GM19193 (cell line): ENCODE measurements around the gene RHOB.

Source experiments
- POLR2A ChIP-seq: IDR thresholded peaks from 4 replicates; pipeline ENCODE4 v1.6.1; 2011; ENCODE audit not compliant: insufficient read depth, insufficient read length; ENCODE audit errors: extremely low read depth

Gene RHOB

DNA sequence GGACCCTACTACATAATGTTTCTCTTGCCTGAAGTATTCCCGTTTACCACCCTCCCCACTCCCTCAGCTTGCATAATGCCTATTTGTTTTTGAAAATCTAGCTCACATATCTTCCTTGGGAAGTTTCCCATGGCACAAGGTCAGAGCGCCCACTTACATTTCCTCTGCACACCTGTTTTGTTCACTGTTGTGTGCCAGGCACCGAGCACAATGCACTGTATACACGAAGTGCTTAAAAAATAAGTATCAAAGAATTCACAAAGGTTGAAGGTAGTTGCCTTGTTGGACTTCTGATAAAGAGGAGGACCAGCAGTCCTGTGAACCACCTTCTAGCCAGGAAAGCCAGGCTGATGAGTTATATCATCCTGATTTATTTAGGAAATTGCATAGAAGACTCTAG lies 16.8 kb upstream of the RHOB start:
- TF ChIP-seq POLR2A: no peak

DNA sequence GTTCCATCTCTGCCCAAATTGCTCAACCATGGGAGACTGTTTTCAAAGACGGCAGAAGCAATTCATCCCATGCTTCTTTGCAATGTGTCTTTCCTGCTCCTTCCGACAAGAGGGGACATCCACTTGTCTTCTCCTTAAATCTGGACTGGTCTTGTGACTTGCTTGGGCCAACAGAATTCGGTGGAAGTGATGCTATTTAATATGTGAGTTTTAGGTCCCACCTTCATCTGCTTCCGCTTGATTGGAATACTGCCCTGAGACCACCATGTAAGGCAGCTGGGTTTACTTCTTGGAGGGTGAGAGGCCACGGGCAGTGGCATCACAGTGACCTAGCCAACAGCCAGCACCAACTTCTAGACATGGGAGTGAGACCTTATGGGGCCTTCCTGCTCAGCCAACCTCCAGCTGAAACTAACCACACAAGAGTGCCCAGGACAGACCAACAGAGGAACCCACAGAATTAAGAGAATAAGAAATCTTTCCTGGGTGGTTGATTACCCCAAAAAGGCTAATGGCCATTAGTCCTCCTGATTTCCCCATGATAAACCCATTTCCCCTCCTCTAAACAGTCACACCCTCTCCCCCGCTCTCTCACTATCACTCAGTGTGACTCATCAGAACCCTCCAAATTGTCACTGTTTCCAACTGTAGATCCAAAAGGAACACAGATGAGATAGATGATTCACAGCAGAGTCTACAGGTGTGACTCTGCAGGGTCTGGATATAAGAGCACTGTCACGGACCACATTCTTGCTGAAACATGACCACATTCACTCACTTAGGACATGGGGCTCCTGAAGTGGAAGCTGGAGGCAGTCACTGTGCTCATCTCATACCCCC lies 16.2 kb upstream of the RHOB start:
- no peak for TF ChIP-seq POLR2A

DNA sequence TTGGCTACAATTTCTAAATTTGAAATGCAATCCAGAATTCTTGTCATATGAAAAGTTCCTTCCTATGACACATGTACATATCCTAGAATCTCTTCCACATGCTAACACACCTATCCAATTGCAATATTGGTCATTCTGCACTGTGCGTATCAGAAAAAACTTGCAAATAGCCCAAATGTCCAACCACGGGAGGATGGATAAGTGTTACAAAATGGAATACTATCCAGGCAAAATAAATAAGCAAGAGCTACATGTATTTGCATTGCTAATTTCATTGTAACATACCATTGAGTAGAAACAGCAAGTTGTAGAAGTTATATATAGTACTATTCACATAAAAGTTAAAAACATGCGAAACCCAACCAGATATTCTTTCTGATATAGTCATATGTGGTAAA lies 15.6 kb upstream of the RHOB start:
- no peak for TF ChIP-seq POLR2A

DNA sequence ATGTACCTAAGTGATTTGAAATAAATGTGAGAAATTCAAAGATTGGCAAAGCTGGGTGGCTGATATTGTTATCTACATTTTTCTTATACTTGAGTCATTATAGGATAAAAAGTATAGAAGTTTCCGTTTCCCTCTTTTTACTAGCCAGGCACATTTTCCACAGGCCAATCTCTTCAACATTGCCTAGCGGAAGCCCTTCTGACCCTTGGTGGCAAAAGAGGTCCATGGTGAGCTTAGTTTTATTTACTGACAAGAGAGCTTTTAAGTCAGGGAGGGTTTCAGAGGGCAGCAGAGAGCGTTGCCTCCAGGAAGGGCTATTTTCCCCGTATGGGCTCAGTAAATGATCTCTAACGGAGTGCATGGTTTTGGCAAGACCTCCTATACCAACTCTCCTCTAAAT lies 15.1 kb upstream of the RHOB start:
- no peak for TF ChIP-seq POLR2A

DNA sequence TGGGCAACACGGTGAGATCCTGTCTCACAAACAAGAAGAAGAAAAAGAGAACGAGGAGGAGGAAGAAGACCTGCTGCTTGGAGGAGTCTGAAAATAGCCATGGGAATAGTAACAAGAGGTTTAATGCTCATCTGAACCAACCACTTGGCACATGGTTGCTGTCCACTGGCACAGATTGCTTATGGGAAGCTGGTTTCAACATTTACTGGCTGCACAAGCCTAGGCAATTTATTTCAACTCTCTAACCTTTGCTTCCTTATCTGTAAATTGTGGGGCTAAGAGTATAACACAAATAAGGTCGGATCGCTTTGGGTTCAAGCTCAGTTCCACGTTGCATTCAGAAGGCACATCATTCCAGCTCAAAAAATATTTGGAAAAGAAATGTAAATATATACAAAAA lies 14.2 kb upstream of the RHOB start:
- TF ChIP-seq POLR2A: no peak

DNA sequence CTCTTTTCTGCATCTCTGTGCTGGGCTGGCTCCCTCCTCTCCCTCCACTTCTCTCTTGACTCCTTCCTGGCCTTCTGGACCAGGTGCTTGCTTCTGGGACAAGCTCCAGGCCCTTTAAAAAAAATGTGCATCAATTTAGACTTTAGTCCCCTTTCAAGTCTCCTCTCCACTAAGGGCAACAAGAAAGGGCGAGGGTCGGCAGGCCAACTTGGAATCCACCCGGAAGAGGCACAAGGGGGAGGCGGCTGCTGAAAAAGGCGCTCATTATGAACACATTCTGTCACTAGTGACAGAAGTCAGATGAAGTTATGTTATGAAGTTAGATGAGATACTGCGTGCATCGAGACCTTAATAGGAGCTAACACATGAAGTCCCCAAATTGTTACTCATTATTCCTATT lies 13.6 kb upstream of the RHOB start:
- no peak for TF ChIP-seq POLR2A

DNA sequence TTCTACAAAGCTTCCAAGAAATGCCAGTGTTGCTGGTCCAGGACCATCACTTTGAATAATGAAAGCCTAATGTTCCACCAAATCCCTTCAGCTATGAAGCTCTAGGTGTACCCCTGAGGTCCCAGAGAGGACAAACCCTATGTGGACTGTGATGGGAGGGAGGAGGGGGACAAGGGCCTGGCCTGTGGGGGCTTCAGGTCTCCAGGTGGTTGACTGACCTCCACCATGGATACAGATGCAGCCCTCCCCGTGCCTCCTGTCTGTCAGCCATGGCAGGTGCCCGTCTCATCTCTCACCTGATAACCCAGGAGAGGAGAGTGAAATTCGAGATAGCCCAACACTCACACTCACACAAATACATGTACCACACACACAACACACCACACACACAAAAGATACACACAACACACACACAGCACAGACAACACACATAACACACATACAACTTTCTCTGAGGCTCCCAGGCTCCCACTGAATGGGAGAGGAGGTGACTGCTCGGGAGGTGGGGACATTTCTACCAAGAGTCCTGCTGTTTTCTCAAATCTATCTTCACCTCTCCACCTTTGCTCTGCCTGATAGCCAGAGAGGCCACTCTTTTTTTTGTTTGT lies 12.8 kb upstream of the RHOB start:
- no peak for TF ChIP-seq POLR2A

DNA sequence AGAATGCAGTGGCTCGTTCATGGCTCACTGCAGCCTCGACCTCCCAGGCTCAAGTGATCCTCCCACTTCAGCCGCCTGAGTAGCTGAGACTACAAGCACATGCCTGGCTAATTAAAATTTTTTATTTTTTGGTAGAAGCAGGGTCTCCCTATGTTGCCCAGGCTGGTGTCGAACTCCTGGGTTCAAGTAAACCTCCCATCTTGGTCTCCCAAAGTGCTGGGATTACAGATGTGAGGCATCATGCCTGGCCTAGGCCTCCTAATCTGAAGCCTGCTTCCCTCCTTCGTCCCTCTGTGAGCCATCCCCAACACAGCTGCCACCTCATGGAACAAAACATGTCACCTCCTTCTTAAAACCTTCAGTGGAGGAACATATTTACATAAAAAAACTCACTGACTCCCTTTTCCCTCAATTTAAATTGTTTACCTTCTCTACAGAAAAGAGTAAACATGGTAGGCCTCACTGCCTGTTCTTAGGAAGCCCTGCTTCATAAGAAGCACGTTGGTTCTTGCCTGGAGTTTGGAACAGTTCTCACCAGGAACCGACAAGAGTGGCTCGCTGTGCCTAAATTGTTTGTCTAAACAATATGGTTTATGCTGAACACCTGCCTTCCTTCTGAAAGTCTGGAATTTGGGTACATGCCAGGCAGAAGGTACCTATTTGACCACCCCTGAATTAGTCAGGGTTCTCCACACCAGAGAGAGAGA lies 12.1 kb upstream of the RHOB start:
- no peak for TF ChIP-seq POLR2A

DNA sequence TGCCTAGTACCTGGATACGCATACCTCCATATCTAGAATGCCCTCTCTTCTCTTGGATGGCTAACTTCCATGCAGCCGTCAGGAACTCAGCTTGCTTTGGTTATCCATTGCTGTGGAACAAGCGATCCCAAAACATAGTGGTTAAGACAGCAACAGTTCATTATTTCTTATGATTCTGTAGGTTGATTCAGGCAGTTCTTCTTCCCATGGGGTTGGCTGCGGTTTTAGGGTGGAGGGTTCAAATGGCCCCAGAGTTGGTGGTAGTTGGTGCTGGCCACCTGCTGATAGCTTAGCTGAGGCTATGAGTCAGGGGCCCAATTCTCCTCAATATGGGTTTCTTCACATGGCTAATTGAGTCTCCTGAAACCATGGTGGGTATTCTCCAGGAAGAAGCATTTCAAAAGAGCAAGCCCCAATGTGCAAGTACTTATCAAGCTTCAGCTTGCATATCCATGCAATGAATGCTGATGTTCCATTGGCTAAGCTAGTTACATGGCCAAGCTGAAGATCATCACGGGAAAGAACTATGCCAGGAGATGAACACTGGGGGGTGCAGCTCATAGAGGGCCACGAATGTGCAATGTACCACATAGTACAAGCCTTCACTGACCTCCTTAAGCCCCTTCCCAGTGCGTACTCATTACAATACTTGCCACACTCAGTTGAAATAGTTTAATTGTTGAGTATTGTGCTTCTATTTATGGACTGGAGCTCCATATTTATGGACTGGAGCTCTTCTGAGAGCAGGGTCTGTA lies 10.0 kb upstream of the RHOB start:
- TF ChIP-seq POLR2A: no peak

DNA sequence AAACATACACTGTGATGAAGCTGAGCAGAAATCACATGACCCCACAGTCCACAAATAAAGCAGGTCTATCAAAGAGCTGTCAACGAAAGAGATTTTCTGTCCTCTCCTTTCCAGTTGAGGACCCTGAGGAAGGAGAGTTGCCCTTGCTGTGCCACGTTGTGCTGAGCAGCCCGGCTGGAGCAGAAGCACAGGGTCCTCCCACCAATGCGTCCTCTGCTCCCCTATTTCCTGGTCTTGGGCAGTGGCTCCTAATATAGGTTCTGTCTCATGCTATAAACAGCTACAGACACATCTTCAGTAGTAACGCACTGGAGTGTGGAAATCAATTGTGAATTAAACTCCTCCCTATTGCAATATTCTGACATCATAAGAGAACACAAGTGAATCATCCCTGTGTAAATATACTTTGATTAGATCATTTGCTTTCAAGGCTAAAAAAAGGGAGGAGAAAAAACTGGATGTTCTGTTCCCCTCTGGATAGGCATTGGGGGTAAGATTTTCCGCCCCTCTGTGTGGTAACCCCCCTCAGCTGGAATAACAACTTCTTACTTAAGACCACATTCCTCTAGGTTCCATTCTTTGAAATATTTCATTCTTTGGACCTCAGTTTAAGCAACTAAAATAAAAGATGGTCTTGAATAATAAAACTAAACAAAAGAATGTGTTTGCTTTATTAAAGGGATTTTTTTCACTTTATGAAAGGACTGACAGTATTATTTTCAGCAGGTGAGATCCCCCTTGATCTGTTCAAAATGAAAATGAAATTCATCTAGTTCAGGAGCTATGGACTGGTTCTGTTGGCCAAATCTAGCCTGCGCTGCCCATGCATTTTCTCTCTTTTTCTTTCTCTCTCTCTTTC lies 8.3 kb upstream of the RHOB start:
- TF ChIP-seq POLR2A: no peak

DNA sequence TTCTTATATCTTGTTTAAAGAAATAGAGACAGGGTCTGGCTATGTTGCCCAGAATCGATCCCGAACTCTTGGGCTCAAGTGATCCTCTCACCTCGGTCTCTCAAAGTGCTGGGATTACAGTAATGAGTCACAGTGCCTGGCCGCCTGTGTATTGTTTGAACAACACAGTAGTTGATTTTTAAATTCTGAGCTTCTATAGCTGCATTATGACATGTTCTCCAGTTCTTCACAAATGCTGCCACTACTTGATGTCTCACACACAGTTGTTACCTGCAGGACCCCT lies 7.7 kb upstream of the RHOB start:
- TF ChIP-seq POLR2A: no peak

DNA sequence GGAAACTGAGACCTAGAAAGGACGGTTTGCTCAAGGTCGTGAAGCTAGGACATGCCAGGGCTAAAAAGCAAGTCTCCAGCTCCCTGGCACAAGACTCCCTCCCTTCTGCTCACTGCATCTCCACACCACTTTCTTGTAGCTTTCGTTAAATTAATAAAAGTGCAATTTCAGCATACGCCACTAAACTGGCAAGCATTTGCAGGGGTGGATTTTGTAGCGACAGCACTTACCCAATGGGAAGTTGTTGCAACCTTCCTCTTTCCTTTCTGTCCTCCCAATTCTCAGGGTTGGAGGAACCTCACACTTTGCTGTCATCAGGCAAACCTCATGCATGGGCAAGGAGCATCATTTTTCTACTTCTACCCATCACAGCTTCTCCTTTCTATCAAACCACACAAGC lies 7.4 kb upstream of the RHOB start:
- TF ChIP-seq POLR2A: no peak

DNA sequence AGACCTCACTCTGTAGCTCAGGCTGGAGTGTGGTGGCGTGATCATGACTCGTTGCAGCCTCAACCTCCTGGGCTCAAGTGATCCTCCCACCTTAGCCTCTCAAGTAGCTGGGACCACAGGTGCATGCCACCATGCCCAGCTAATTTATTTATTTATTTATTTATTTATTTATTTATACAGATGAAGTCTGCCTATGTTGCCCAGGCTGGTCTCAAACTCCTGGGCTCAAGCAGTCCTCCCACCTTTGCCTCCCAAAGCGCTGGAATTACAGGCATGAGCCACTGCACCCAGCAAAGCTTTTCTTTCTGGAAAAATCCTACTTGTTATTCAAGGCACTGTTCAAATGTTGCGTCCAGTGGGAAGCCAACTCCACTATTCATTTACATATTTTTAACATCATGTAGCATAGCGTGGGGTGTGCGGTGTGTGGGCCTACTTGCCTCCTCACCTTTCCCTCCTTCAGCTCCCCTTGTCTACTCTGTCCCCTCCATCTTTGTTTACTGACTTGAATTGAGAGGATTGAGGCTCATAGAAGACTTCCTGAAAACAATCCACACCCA lies 6.8 kb upstream of the RHOB start:
- TF ChIP-seq POLR2A: no peak

DNA sequence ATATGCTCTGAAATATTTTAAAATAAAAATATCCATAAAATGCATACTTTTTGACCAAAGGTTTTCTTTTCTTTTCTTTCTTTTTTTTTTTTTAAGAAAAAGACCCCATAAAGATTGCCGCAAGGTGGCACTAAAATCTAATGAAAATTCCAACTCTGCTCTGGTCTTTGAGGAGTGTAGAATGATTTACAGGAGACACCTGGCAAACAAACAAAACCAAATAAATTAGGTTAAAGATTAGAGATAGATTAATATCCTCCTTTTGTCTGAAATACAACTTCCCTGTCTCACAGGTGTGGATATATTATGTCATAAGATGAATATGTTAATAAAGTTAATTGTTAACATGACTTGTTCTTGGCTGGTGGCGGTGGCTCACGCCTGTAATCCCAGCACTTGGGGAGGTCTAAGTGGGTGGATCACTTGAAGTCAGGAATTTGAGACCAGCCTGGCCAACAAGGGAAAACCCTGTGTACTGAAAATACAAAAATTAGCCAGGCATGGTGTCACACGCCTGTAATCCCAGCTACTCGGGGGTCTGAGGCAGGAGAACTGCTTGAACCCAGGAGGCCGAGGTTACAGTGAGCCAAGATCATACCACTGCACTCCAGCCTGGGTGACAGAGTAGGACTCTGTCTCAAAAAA lies 3.5 kb upstream of the RHOB start:
- no peak for TF ChIP-seq POLR2A
